Measurements from ENCODE around the gene UBN2. TPM values are rescaled to one million over a fixed set of nuclear protein-coding genes. Genes with fewer than 3 reads are reported as not detected.

Gene UBN2
- total and polyA plus RNA-seq, 10 of the 15 experiments (the other 5 are each of a cell fraction or from before 2014, with no cell fraction given), result 0.27 to 8.5 (median 2.5) TPM

- no peak overlapping the region for H3K4me3 ChIP-seq
- intact Hi-C loops (cut with micrococcal nuclease; ENCODE audit: unreplicated experiment), result no loop called here
- TF ChIP-seq, protein P1, sequence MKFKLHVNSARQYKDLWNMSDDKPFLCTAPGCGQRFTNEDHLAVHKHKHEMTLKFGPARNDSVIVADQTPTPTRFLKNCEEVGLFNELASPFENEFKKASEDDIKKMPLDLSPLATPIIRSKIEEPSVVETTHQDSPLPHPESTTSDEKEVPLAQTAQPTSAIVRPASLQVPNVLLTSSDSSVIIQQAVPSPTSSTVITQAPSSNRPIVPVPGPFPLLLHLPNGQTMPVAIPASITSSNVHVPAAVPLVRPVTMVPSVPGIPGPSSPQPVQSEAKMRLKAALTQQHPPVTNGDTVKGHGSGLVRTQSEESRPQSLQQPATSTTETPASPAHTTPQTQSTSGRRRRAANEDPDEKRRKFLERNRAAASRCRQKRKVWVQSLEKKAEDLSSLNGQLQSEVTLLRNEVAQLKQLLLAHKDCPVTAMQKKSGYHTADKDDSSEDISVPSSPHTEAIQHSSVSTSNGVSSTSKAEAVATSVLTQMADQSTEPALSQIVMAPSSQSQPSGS (IDR thresholded peaks at IDR 0.05; ENCODE audit: low read length), result no peak
- TF ChIP-seq HCFC1 (IDR thresholded peaks at IDR 0.05; ENCODE audit: low read length), result no peak
- TF ChIP-seq FOS (IDR thresholded peaks at IDR 0.05; ENCODE audit: borderline replicate concordance, extremely low read depth, insufficient read length), result no peak
- TF ChIP-seq PML (IDR thresholded peaks at IDR 0.05; ENCODE audit: low read length), result no peak
- TF ChIP-seq KDM1A (IDR thresholded peaks at IDR 0.05; ENCODE audit: borderline replicate concordance), result no peak
- no peak overlapping the region for H3K27ac ChIP-seq (ENCODE audit: control insufficient read depth, insufficient read depth)
- RAD21 ChIA-PET (ENCODE audit: unreplicated experiment), result no interaction called here
- no peaks in the 10 kb centered on the region for H3K4me1 ChIP-seq (ENCODE audit: control insufficient read depth, insufficient read depth, low read length)
- SMC1A ChIA-PET (ENCODE audit: uncharacterized antibody, unreplicated experiment), result no interaction called here
- POLR2A ChIA-PET, result no interaction called here
- H4K20me1 ChIP-seq (ENCODE audit: control insufficient read depth, insufficient read depth), result no peaks in the 10 kb centered on the region
- no peaks in the 10 kb centered on the region for H3K9me3 ChIP-seq (replicated peaks; ENCODE audit: control insufficient read depth, insufficient read depth, low read length)
- FAIRE-seq (no peak), ATAC-seq (no peak), DNase-seq (ENCODE audit: low read depth, low spot score) (no peak)
- no peak overlapping the region for H3K9ac ChIP-seq (ENCODE audit: control insufficient read depth, insufficient read depth, low read length)
- no peaks in the 10 kb centered on the region for H3K79me2 ChIP-seq (ENCODE audit: control insufficient read depth, insufficient read depth, low read length)
- CTCF ChIA-PET, result interaction anchor here (0.6 kb wide), 1 partner anchor 115 kb away, joined by 3 read pairs; no protein-coding TSS in a partner anchor
- no peak overlapping the region for H3K4me2 ChIP-seq (ENCODE audit: control insufficient read depth, insufficient read depth)
- WGBS (ENCODE audit: insufficient coverage, insufficient replicate concordance, low lambda C conversion rate, missing lambda C conversion rate), result 85% methylated on average over 3 of the region's 3 CpGs
- peaks cover 0 to 13% of the 10 kb centered on the region in 2 experiments; a peak in 2 of 4 replicates for H3K36me3 ChIP-seq (ENCODE audit: control insufficient read depth in 2 of 2, insufficient read depth in 2 of 2, low read length in 1 of 2)
- in situ Hi-C loops (cut with MboI), result no loop called here
- H3K27me3 ChIP-seq (replicated peaks in 1 of 2; ENCODE audit: control insufficient read depth in 2 of 2, insufficient read depth in 2 of 2, low read length in 1 of 2), result no peaks in the 10 kb centered on the region
- H2AFZ ChIP-seq (ENCODE audit: control insufficient read depth, low read depth, low read length), result no peak overlapping the region
- no TSS peak for BruUV-seq (replicated peaks)
Measured at GRCh38 chr7:139264220-139264619, 33.2 kb downstream of the UBN2 start.

DNA sequence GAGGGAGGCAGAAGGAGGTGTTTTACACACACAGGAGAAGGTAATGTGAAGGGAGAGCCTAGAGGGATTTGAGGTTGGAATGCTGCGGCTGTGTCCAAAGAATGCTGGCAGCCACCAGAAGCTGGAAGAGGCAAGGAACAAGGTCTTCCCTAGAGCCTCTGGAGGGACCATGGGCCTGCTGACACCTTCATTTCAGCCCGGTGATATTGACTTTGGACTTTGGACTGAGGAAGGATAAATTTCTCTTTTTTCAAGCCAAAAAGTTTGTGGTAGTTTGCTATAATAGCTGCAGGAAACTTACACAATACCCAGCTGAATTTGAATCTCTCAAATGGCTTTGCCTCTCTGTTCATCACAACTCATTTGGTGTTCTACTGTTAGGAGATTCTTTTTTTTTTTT, 34.6 kb downstream of the UBN2 start:
- Histone ChIP-seq H3K4me2 (ENCODE audit: control insufficient read depth, insufficient read depth) (no peak overlapping the region), H3K9ac (ENCODE audit: control insufficient read depth, insufficient read depth, low read length) (no peak overlapping the region), H3K79me2 (ENCODE audit: control insufficient read depth, insufficient read depth, low read length) (no peaks in the 10 kb centered on the region), H3K27ac (ENCODE audit: control insufficient read depth, insufficient read depth) (no peak overlapping the region), H3K4me3 (no peak overlapping the region), H4K20me1 (ENCODE audit: control insufficient read depth, insufficient read depth) (no peaks in the 10 kb centered on the region), H2AFZ (ENCODE audit: control insufficient read depth, low read depth, low read length) (no peak overlapping the region), H3K4me1 (ENCODE audit: control insufficient read depth, insufficient read depth, low read length) (no peaks in the 10 kb centered on the region), H3K9me3 (replicated peaks; ENCODE audit: control insufficient read depth, insufficient read depth, low read length) (no peaks in the 10 kb centered on the region), H3K27me3 (replicated peaks in 1 of 2; ENCODE audit: control insufficient read depth in 2 of 2, insufficient read depth in 2 of 2, low read length in 1 of 2) (no peaks in the 10 kb centered on the region), H3K36me3 (ENCODE audit: control insufficient read depth in 2 of 2, insufficient read depth in 2 of 2, low read length in 1 of 2) (peaks cover 0 to 13% of the 10 kb centered on the region in 2 experiments; a peak in 2 of 4 replicates)
- BruUV-seq (replicated peaks), result no TSS peak
- in situ Hi-C loops (cut with MboI) (no loop called here), intact Hi-C loops (cut with micrococcal nuclease; ENCODE audit: unreplicated experiment) (no loop called here)
- no peak for ATAC-seq
- 97% methylated on average over 2 of the region's 2 CpGs for WGBS (ENCODE audit: insufficient coverage, insufficient replicate concordance, low lambda C conversion rate, missing lambda C conversion rate)
- no peak for DNase-seq (ENCODE audit: low read depth, low spot score)
- ChIA-PET SMC1A (ENCODE audit: uncharacterized antibody, unreplicated experiment) (interaction anchor here (1.6 kb wide), 1 partner anchor 172 kb away, joined by 3 read pairs; no protein-coding TSS in a partner anchor), CTCF (no interaction called here), RAD21 (ENCODE audit: unreplicated experiment) (no interaction called here), POLR2A (no interaction called here)
- FAIRE-seq, result no peak
- TF ChIP-seq CBX5 (IDR thresholded peaks at IDR 0.05; ENCODE audit: low read depth), result no peak
- TF ChIP-seq SMAD5 (IDR thresholded peaks at IDR 0.05; ENCODE audit: low read depth), result no peak
- no peak for TF ChIP-seq USF2 (IDR thresholded peaks at IDR 0.05; ENCODE audit: borderline replicate concordance, low read depth, low read length)
- TF ChIP-seq NBN (IDR thresholded peaks at IDR 0.05), result no peak
- TF ChIP-seq HCFC1 (IDR thresholded peaks at IDR 0.05; ENCODE audit: low read length), result no peak
- no peak for TF ChIP-seq EGR1 (IDR thresholded peaks at IDR 0.05; ENCODE audit: borderline replicate concordance in 1 of 2, low read depth in 2 of 2, low read length in 2 of 2)
- no peak for TF ChIP-seq CBX3 (IDR thresholded peaks at IDR 0.05; ENCODE audit: borderline replicate concordance, low read depth)
- no peak for TF ChIP-seq YY1 (IDR thresholded peaks at IDR 0.05; ENCODE audit: low read depth, low read length)
- TF ChIP-seq MEF2A (IDR thresholded peaks at IDR 0.05; ENCODE audit: insufficient read depth, low read depth, low read length), result no peak
- no peak for TF ChIP-seq RUNX3 (IDR thresholded peaks at IDR 0.05; ENCODE audit: low read length)
- TF ChIP-seq ZSCAN29 (IDR thresholded peaks at IDR 0.05), result no peak
- TF ChIP-seq, protein P2, sequence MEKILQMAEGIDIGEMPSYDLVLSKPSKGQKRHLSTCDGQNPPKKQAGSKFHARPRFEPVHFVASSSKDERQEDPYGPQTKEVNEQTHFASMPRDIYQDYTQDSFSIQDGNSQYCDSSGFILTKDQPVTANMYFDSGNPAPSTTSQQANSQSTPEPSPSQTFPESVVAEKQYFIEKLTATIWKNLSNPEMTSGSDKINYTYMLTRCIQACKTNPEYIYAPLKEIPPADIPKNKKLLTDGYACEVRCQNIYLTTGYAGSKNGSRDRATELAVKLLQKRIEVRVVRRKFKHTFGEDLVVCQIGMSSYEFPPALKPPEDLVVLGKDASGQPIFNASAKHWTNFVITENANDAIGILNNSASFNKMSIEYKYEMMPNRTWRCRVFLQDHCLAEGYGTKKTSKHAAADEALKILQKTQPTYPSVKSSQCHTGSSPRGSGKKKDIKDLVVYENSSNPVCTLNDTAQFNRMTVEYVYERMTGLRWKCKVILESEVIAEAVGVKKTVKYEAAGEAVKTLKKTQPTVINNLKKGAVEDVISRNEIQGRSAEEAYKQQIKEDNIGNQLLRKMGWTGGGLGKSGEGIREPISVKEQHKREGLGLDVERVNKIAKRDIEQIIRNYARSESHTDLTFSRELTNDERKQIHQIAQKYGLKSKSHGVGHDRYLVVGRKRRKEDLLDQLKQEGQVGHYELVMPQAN (conservative IDR thresholded peaks at IDR 0.05), result no peak
